ENCODE measurements around the gene ARHGAP25. TPM values are rescaled to one million over a fixed set of nuclear protein-coding genes. Genes with fewer than 3 reads are reported as not detected.

Gene ARHGAP25
- polyA plus RNA-seq, 1 donor (not counting 4 experiments of a cell fraction or from before 2014, with no cell fraction given) = 25.3 TPM

GRCh38 chr2:68765739-68766375, 31.2 kb downstream of the ARHGAP25 start:
- Histone ChIP-seq H3K9me3 (ENCODE audit: control insufficient read depth, low read depth, low read length) (no peaks in the 10 kb centered on the region), H3K36me3 (ENCODE audit: control insufficient read depth in 2 of 2, extremely low read depth in 1 of 2, insufficient read depth in 2 of 2, low read length in 2 of 2) (no peaks in the 10 kb centered on the region), H3K4me3 (ENCODE audit: control insufficient read depth in 2 of 3, extremely low read depth in 1 of 3, insufficient read depth in 2 of 3, low read depth in 1 of 3, low read length in 3 of 3) (no peak overlapping the region), H3K9ac (ENCODE audit: control insufficient read depth, extremely low read depth, insufficient read depth, low read length) (no peak overlapping the region), H3K27ac (ENCODE audit: control insufficient read depth, insufficient read depth, low read length) (no peak overlapping the region), H3K9me1 (ENCODE audit: control insufficient read depth, extremely low read depth, insufficient read depth, low read length) (no peaks in the 10 kb centered on the region), H3K4me2 (ENCODE audit: control insufficient read depth, extremely low read depth, insufficient read depth, low read depth, low read length) (peak overlapping the region; percentile 55), H3K79me2 (ENCODE audit: control insufficient read depth, insufficient read depth, low read length) (no peaks in the 10 kb centered on the region), H3K4me1 (ENCODE audit: control insufficient read depth, extremely low read depth, insufficient read depth, low read length) (peaks cover 25% of the 10 kb centered on the region), H4K20me1 (ENCODE audit: control insufficient read depth, extremely low read depth, insufficient read depth, low read length) (no peaks in the 10 kb centered on the region), H3K27me3 (ENCODE audit: control insufficient read depth, extremely low read depth, insufficient read depth, low read length) (no peaks in the 10 kb centered on the region), H2AFZ (ENCODE audit: control insufficient read depth, low read length) (peak overlapping the region; percentile 81)
- FAIRE-seq (peak; percentile 73), DNase-seq (ENCODE audit: low read depth, low spot score) (no peak)
- TF ChIP-seq CTCF (optimal IDR thresholded peaks at IDR 0.05 in 1 of 3, IDR thresholded peaks at IDR 0.05 in 1 of 3, conservative IDR thresholded peaks at IDR 0.05 in 1 of 3; ENCODE audit: extremely low read depth in 1 of 3, insufficient read depth in 2 of 3, low read length in 3 of 3) (no peak), EZH2 (IDR thresholded peaks at IDR 0.05; ENCODE audit: low read length) (no peak)
- dilution Hi-C loops (cut with MboI; ENCODE audit: extremely low pct_ligation_motif_present, low sequenced_read_pairs) = no loop called here

- Histone ChIP-seq H3K9ac (ENCODE audit: control insufficient read depth, extremely low read depth, insufficient read depth, low read length) (no peak overlapping the region), H3K27ac (ENCODE audit: control insufficient read depth, insufficient read depth, low read length) (no peak overlapping the region), H2AFZ (ENCODE audit: control insufficient read depth, low read length) (peak overlapping the region; percentile 81), H3K4me2 (ENCODE audit: control insufficient read depth, extremely low read depth, insufficient read depth, low read depth, low read length) (peak overlapping the region; percentile 55), H3K4me3 (ENCODE audit: control insufficient read depth in 2 of 3, extremely low read depth in 1 of 3, insufficient read depth in 2 of 3, low read depth in 1 of 3, low read length in 3 of 3) (no peak overlapping the region), H4K20me1 (ENCODE audit: control insufficient read depth, extremely low read depth, insufficient read depth, low read length) (no peaks in the 10 kb centered on the region), H3K9me1 (ENCODE audit: control insufficient read depth, extremely low read depth, insufficient read depth, low read length) (no peaks in the 10 kb centered on the region), H3K4me1 (ENCODE audit: control insufficient read depth, extremely low read depth, insufficient read depth, low read length) (peaks cover 25% of the 10 kb centered on the region), H3K27me3 (ENCODE audit: control insufficient read depth, extremely low read depth, insufficient read depth, low read length) (no peaks in the 10 kb centered on the region), H3K9me3 (ENCODE audit: control insufficient read depth, low read depth, low read length) (no peaks in the 10 kb centered on the region), H3K79me2 (ENCODE audit: control insufficient read depth, insufficient read depth, low read length) (no peaks in the 10 kb centered on the region), H3K36me3 (ENCODE audit: control insufficient read depth in 2 of 2, extremely low read depth in 1 of 2, insufficient read depth in 2 of 2, low read length in 2 of 2) (no peaks in the 10 kb centered on the region)
- FAIRE-seq (no peak), DNase-seq (ENCODE audit: low read depth, low spot score) (no peak)
- dilution Hi-C loops (cut with MboI; ENCODE audit: extremely low pct_ligation_motif_present, low sequenced_read_pairs) = no loop called here
- no peak for TF ChIP-seq EZH2 (IDR thresholded peaks at IDR 0.05; ENCODE audit: low read length)
- TF ChIP-seq CTCF (optimal IDR thresholded peaks at IDR 0.05 in 1 of 3, IDR thresholded peaks at IDR 0.05 in 1 of 3, conservative IDR thresholded peaks at IDR 0.05 in 1 of 3; ENCODE audit: extremely low read depth in 1 of 3, insufficient read depth in 2 of 3, low read length in 3 of 3) = no peak
These were observed 31.8 kb downstream of the ARHGAP25 start for GRCh38 chr2:68766376-68766845.

Data from keratinocyte (primary cell).